IMR-90 (cell line): ENCODE measurements around the gene EPN3. TPM values are rescaled to one million over a fixed set of nuclear protein-coding genes. Genes with fewer than 3 reads are reported as not detected.

Experiments used
- ATAC-seq: fragments of 200-7000 bp; cut with Tn5 transposase; 2 replicates; pipeline ENCODE4 v1.9.1; 2020; ENCODE audit warnings: low read depth, mild to moderate bottlenecking, moderate library complexity
- BruUV-seq: library from RNA; stranded (reverse); fragments of 400-500 nt; replicated peaks from 2 replicates; lab custom pipeline; 2021; lab: Mats Ljungman, UMichigan
- CTCF ChIA-PET: fragments of 300-600 bp; formaldehyde crosslinking; extraction: SDS; loops from one replicate; lab custom pipeline; 2021; ENCODE audit warnings: antibody characterized with exemption; lab: Yijun Ruan, JAX
- POLR2A ChIA-PET: fragments of 300-600 bp; sonication (Branson Sonifier 250); formaldehyde crosslinking; loops from one replicate; lab custom pipeline; 2022; ENCODE audit warnings: antibody characterized with exemption; ENCODE audit not compliant: unreplicated experiment; lab: Charles Lee
- DNase-seq: peaks from one replicate; pipeline ENCODE4 v3.0.0; 2013
- H2AFZ ChIP-seq: replicated peaks from 2 replicates; pipeline ENCODE3; 2013; ENCODE audit warnings: low read length, mild to moderate bottlenecking; ENCODE audit not compliant: poor library complexity
- H2AK5ac ChIP-seq: 2 replicates; pipeline ENCODE4 v1.6.1; 2013; ENCODE audit warnings: low read depth, low read length, inconsistent platforms
- H2AK9ac ChIP-seq: replicated peaks from 2 replicates; pipeline ENCODE3; 2013; ENCODE audit warnings: mild to moderate bottlenecking, low read depth, low read length, moderate library complexity; ENCODE audit not compliant: poor library complexity
- H2BK120ac ChIP-seq: 2 replicates; pipeline ENCODE4 v1.6.1; 2013; ENCODE audit warnings: low read depth, low read length, inconsistent platforms
- H2BK15ac ChIP-seq: 3 replicates; pipeline ENCODE4 v1.6.1; 2013; ENCODE audit warnings: low read depth, low read length, inconsistent platforms
- H2BK20ac ChIP-seq: 2 replicates; pipeline ENCODE4 v1.6.1; 2013; ENCODE audit warnings: low read depth, mild to moderate bottlenecking, inconsistent platforms, low read length, moderate library complexity
- H2BK5ac ChIP-seq: 2 replicates; pipeline ENCODE4 v1.6.1; 2013; ENCODE audit warnings: mild to moderate bottlenecking, low read depth, low read length, inconsistent platforms; ENCODE audit not compliant: poor library complexity, severe bottlenecking
- H3K14ac ChIP-seq: replicated peaks from 2 replicates; pipeline ENCODE4 v1.6.1; 2013; ENCODE audit warnings: low read depth, low read length, inconsistent platforms
- H3K18ac ChIP-seq: 2 replicates; pipeline ENCODE4 v1.6.1; 2013; ENCODE audit warnings: low read depth, low read length, control low read depth
- H3K23ac ChIP-seq: 2 replicates; pipeline ENCODE4 v1.6.1; 2013; ENCODE audit warnings: low read depth, low read length, inconsistent platforms
- H3K27ac ChIP-seq: 2 replicates; pipeline ENCODE4 v1.5.1; 2013; ENCODE audit warnings: mild to moderate bottlenecking, control low read depth, low read length; ENCODE audit not compliant: insufficient read depth
- H3K27me3 ChIP-seq: 2 replicates; pipeline ENCODE4 v1.6.1; 2013; ENCODE audit warnings: low read length; ENCODE audit not compliant: control insufficient read depth, insufficient read depth
- H3K36me3 ChIP-seq: 2 replicates; pipeline ENCODE4 v1.6.1; 2013; ENCODE audit warnings: low read length, mixed read lengths; ENCODE audit not compliant: control insufficient read depth, insufficient read depth
- H3K4ac ChIP-seq: 2 replicates; pipeline ENCODE4 v1.6.1; 2013; ENCODE audit warnings: low read depth, low read length, inconsistent platforms
- H3K4me1 ChIP-seq: 2 replicates; pipeline ENCODE4 v1.6.1; 2013; ENCODE audit warnings: low read length, mixed read lengths; ENCODE audit not compliant: control insufficient read depth, insufficient read depth
- H3K4me2 ChIP-seq: 2 replicates; pipeline ENCODE4 v1.6.1; 2013; ENCODE audit warnings: low read depth, mild to moderate bottlenecking, control low read depth, low read length, moderate library complexity
- H3K4me3 ChIP-seq: 2 replicates; pipeline ENCODE4 v1.5.1; 2013; ENCODE audit warnings: low read depth, mild to moderate bottlenecking, control low read depth, low read length, moderate library complexity; ENCODE audit not compliant: insufficient read depth
- H3K56ac ChIP-seq: 2 replicates; pipeline ENCODE4 v1.6.1; 2013; ENCODE audit warnings: low read length, inconsistent platforms; ENCODE audit not compliant: insufficient read depth; ENCODE audit errors: extremely low read depth
- H3K79me1 ChIP-seq, 2 experiments: 2 replicates each; pipeline ENCODE4 v1.6.1; 2013; ENCODE audit warnings: low read length in 2 of 2, inconsistent platforms in 1 of 2, low read depth in 1 of 2
- H3K9ac ChIP-seq: 2 replicates; pipeline ENCODE4 v1.6.1; 2013; ENCODE audit warnings: low read depth, low read length, control low read depth
- H3K9me1 ChIP-seq: 2 replicates; pipeline ENCODE4 v1.6.1; 2013; ENCODE audit warnings: low read length, inconsistent platforms; ENCODE audit not compliant: insufficient read depth
- H3K9me3 ChIP-seq: 2 replicates; pipeline ENCODE4 v1.6.1; 2013; ENCODE audit warnings: low read length; ENCODE audit not compliant: control insufficient read depth, insufficient read depth
- H4K20me1 ChIP-seq: 2 replicates; pipeline ENCODE4 v1.6.1; 2013; ENCODE audit warnings: low read length, inconsistent platforms; ENCODE audit not compliant: insufficient read depth
- H4K5ac ChIP-seq: 2 replicates; pipeline ENCODE4 v1.6.1; 2013; ENCODE audit warnings: mild to moderate bottlenecking, low read depth, low read length, control low read depth
- H4K8ac ChIP-seq, 2 experiments: 2 replicates each; pipeline ENCODE4 v1.6.1; 2013; ENCODE audit warnings: low read depth in 2 of 2, low read length in 2 of 2, control low read depth in 1 of 2, inconsistent platforms in 1 of 2
- H4K91ac ChIP-seq: 2 replicates; pipeline ENCODE4 v1.6.1; 2013; ENCODE audit warnings: low read depth, low read length, inconsistent platforms; ENCODE audit not compliant: insufficient read depth
- BHLHE40 ChIP-seq: fragments of 150-350 bp; IDR thresholded peaks from 2 replicates; pipeline ENCODE4 v1.6.1; 2016; ENCODE audit warnings: mild to moderate bottlenecking, low read depth, low read length
- CEBPB ChIP-seq: IDR thresholded peaks from 2 replicates; pipeline ENCODE4 v1.6.1; 2012; ENCODE audit warnings: low read depth, low read length, improper control_type of control experiment
- CHD1 ChIP-seq: IDR thresholded peaks from 2 replicates; pipeline ENCODE4 v1.6.1; 2012; ENCODE audit warnings: low read depth, low read length, improper control_type of control experiment
- FOS ChIP-seq: fragments of 150-350 bp; IDR thresholded peaks from 2 replicates; pipeline ENCODE4 v1.6.1; 2016; ENCODE audit warnings: low read depth, low read length
- MAFK ChIP-seq: IDR thresholded peaks from 2 replicates; pipeline ENCODE4 v1.6.1; 2012; ENCODE audit warnings: low read depth, low read length, improper control_type of control experiment
- MAZ ChIP-seq: IDR thresholded peaks from 2 replicates; pipeline ENCODE4 v1.6.1; 2012; ENCODE audit warnings: low read depth, mild to moderate bottlenecking, low read length, improper control_type of control experiment, moderate library complexity, borderline replicate concordance
- MXI1 ChIP-seq: IDR thresholded peaks from 2 replicates; pipeline ENCODE4 v1.6.1; 2012; ENCODE audit warnings: low read depth, mild to moderate bottlenecking, low read length, moderate library complexity, borderline replicate concordance
- NFE2L2 ChIP-seq: fragments of 150-350 bp; IDR thresholded peaks from 2 replicates; pipeline ENCODE4 v1.6.1; 2016; ENCODE audit warnings: low read depth, mild to moderate bottlenecking, low read length
- POLR2A ChIP-seq: IDR thresholded peaks from 2 replicates; pipeline ENCODE4 v1.6.1; 2012; ENCODE audit warnings: mild to moderate bottlenecking, low read depth, low read length
- RAD21 ChIP-seq: IDR thresholded peaks from 2 replicates; pipeline ENCODE4 v1.6.1; 2012; ENCODE audit warnings: low read length, improper control_type of control experiment
- RCOR1 ChIP-seq: IDR thresholded peaks from 2 replicates; pipeline ENCODE4 v1.6.1; 2012; ENCODE audit warnings: mild to moderate bottlenecking, low read length, improper control_type of control experiment; ENCODE audit not compliant: insufficient replicate concordance
- RFX5 ChIP-seq: IDR thresholded peaks from 2 replicates; pipeline ENCODE4 v1.8.0; 2012; ENCODE audit warnings: low read depth, mild to moderate bottlenecking, low read length, moderate library complexity
- SMC3 ChIP-seq: fragments of 150-350 bp; IDR thresholded peaks from 2 replicates; pipeline ENCODE4 v1.6.1; 2016; ENCODE audit warnings: low read depth, mild to moderate bottlenecking, antibody characterized with exemption, low read length, moderate library complexity
- WGBS, 2 experiments: methylation state at CpG; one replicate each; pipeline versions ENCODE4 v1.1.5 to v1.1.7; 2013; ENCODE audit warnings: missing lambda C conversion rate in 2 of 2; ENCODE audit not compliant: insufficient read length in 1 of 2; ENCODE audit errors: extremely low coverage in 2 of 2; 5-methylcytosine and 5-hydroxymethylcytosine counted together
- dilution Hi-C: fragments of 300-500 bp; cut with HindIII; formaldehyde crosslinking; loops from one replicate; pipeline ENCODE4 v1.14.3; 2018; ENCODE audit warnings: low sequenced_read_pairs; ENCODE audit not compliant: unreplicated experiment
- in situ Hi-C: fragments of 300-500 bp; cut with MboI; formaldehyde crosslinking; loops from 3 replicates; pipeline ENCODE4 v1.14.3; 2019; ENCODE audit warnings: low sequenced_read_pairs, inconsistent platforms, mixed read lengths
- intact Hi-C: fragments of 100-400 bp; cut with micrococcal nuclease; formaldehyde crosslinking; loops from 2 replicates; pipeline ENCODE4 v1.10.0; 2022
- polyA plus RNA-seq, 3 experiments: library from polyadenylated mRNA; depleted of rRNA; stranded (reverse); fragments of >200 nt; gene quantifications; 2 replicates each; pipeline ENCODE4 v1.2.3, GENCODE V29; 2012; ENCODE audit warnings: low replicate concordance in 1 of 3
- total RNA-seq: library from RNA; depleted of rRNA; stranded (reverse); fragments of >200 nt; gene quantifications from 2 replicates; pipeline ENCODE4 v1.2.3, GENCODE V29; 2012
- TF ChIP-seq, protein P1 (sequence below): conservative IDR thresholded peaks from 2 replicates; pipeline ENCODE4 v1.5.1; 2012; ENCODE audit warnings: mild to moderate bottlenecking, low read depth, low read length, improper control_type of control experiment
- TF ChIP-seq, protein P2 (sequence below): fragments of 150-350 bp; IDR thresholded peaks from 2 replicates; pipeline ENCODE4 v1.6.1; 2017; ENCODE audit warnings: mild to moderate bottlenecking, antibody characterized with exemption, low read length, low read depth
- TF ChIP-seq, protein P3 (sequence below): fragments of 150-350 bp; IDR thresholded peaks from 2 replicates; pipeline ENCODE4 v1.6.1; 2016; ENCODE audit warnings: low read depth, mild to moderate bottlenecking, low read length, moderate library complexity, borderline replicate concordance

Gene EPN3
- total and polyA plus RNA-seq, 2 of the 4 experiments (the other 2 are of a cell fraction), result 0.09 TPM; not detected in 1

DNA sequence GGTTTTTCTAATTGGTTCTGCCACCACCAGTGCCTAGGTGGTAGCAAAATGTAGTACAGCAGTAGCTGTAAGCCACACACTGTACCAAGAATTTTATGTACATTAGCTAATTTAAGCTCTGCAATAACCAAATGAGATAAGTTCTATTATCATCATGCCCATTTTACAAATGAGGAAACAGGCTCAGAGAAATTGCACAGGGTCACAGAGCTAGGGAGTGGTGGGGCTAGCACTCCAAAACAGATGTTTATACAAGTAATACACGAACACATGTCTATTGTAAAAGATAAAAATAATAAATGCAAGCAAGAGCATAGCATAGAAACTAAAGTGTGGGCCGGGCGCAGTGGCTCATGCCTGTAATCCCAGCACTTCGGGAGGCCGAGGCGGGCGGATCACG is 40.3 kb upstream of the EPN3 start:
- no peak overlapping the region for H3K4me3 ChIP-seq
- no peaks in the 10 kb centered on the region for H3K9me3 ChIP-seq
- no peak overlapping the region for H3K23ac ChIP-seq
- no peak overlapping the region for H4K91ac ChIP-seq
- no peak overlapping the region for H2BK15ac ChIP-seq
- H3K18ac ChIP-seq, result no peak overlapping the region
- CTCF ChIA-PET, result interaction anchor here (1.4 kb wide), 1 partner anchor 13 kb away, joined by 4 read pairs; no protein-coding TSS in a partner anchor
- no peak overlapping the region for H3K14ac ChIP-seq
- no peak overlapping the region for H2AK9ac ChIP-seq
- no CpG with 5 or more reads among the region's 8 CpGs for WGBS, 2 experiments
- H2BK5ac ChIP-seq, result no peak overlapping the region
- no peak overlapping the region for H3K27ac ChIP-seq
- H3K4me1 ChIP-seq, result no peaks in the 10 kb centered on the region
- H4K8ac ChIP-seq, result no peak overlapping the region
- no peak for DNase-seq
- no peak overlapping the region for H2BK120ac ChIP-seq
- TF ChIP-seq BHLHE40, result no peak
- no peak for TF ChIP-seq MXI1
- no peak for TF ChIP-seq CEBPB
- TF ChIP-seq, protein P1, sequence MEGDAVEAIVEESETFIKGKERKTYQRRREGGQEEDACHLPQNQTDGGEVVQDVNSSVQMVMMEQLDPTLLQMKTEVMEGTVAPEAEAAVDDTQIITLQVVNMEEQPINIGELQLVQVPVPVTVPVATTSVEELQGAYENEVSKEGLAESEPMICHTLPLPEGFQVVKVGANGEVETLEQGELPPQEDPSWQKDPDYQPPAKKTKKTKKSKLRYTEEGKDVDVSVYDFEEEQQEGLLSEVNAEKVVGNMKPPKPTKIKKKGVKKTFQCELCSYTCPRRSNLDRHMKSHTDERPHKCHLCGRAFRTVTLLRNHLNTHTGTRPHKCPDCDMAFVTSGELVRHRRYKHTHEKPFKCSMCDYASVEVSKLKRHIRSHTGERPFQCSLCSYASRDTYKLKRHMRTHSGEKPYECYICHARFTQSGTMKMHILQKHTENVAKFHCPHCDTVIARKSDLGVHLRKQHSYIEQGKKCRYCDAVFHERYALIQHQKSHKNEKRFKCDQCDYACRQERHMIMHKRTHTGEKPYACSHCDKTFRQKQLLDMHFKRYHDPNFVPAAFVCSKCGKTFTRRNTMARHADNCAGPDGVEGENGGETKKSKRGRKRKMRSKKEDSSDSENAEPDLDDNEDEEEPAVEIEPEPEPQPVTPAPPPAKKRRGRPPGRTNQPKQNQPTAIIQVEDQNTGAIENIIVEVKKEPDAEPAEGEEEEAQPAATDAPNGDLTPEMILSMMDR, result no peak
- TF ChIP-seq MAFK, result no peak
- no peak for TF ChIP-seq NFE2L2
- TF ChIP-seq, protein P2, sequence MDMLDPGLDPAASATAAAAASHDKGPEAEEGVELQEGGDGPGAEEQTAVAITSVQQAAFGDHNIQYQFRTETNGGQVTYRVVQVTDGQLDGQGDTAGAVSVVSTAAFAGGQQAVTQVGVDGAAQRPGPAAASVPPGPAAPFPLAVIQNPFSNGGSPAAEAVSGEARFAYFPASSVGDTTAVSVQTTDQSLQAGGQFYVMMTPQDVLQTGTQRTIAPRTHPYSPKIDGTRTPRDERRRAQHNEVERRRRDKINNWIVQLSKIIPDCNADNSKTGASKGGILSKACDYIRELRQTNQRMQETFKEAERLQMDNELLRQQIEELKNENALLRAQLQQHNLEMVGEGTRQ, result no peak
- TF ChIP-seq MAZ, result no peak
- TF ChIP-seq FOS, result no peak
- TF ChIP-seq RCOR1, result no peak
- TF ChIP-seq CHD1, result no peak
- TF ChIP-seq SMC3, result no peak
- no peak for TF ChIP-seq POLR2A
- TF ChIP-seq RFX5, result no peak
- TF ChIP-seq, protein P3, sequence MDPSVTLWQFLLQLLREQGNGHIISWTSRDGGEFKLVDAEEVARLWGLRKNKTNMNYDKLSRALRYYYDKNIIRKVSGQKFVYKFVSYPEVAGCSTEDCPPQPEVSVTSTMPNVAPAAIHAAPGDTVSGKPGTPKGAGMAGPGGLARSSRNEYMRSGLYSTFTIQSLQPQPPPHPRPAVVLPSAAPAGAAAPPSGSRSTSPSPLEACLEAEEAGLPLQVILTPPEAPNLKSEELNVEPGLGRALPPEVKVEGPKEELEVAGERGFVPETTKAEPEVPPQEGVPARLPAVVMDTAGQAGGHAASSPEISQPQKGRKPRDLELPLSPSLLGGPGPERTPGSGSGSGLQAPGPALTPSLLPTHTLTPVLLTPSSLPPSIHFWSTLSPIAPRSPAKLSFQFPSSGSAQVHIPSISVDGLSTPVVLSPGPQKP, result no peak
- TF ChIP-seq RAD21, result no peak
- POLR2A ChIA-PET, result no interaction called here
- no peak overlapping the region for H4K5ac ChIP-seq
- no peaks in the 10 kb centered on the region for H4K20me1 ChIP-seq
- no peaks in the 10 kb centered on the region for H3K79me1 ChIP-seq
- H2BK20ac ChIP-seq, result no peak overlapping the region
- no peak overlapping the region for H3K56ac ChIP-seq
- in situ Hi-C loops, result no loop called here
- H3K9me1 ChIP-seq, result no peaks in the 10 kb centered on the region
- no peaks in the 10 kb centered on the region; the same call in none of the 2 replicates for H3K27me3 ChIP-seq
- no peak for ATAC-seq
- no peak overlapping the region for H3K4ac ChIP-seq
- H3K9ac ChIP-seq, result no peak overlapping the region
- dilution Hi-C loops, result no loop called here
- no peaks in the 10 kb centered on the region; the same call in 1 of the 2 replicates for H3K36me3 ChIP-seq
- H2AFZ ChIP-seq, result no peak overlapping the region
- no peak overlapping the region for H3K4me2 ChIP-seq
- intact Hi-C loops, result no loop called here
- no peak overlapping the region for H2AK5ac ChIP-seq
- no TSS peak for BruUV-seq
